Mucosa of descending colon (tissue), 3 donors: ENCODE measurements around the gene SSBP1. TPM values are rescaled to one million over a fixed set of nuclear protein-coding genes. Genes with fewer than 3 reads are reported as not detected.
"Not testable (repeated sequence)": the region's sequence is repeated elsewhere in the genome, so short reads cannot be mapped to it uniquely, and the experiment has no call there.

Source experiments
- ATAC-seq: fragments of 200-7000 bp; cut with Tn5 transposase; one replicate; pipeline ENCODE4 v1.9.1; 2020; ENCODE audit warnings: mild to moderate bottlenecking, moderate library complexity
- DNase-seq, 3 donors: peaks; one replicate each; pipeline ENCODE4 v3.0.0-alpha.2; 2020
- H3K36me3 ChIP-seq: fragments of 200-600 bp; one replicate; pipeline ENCODE4 v1.8.0; 2021; ENCODE audit warnings: low read depth, mild to moderate bottlenecking
- H3K4me1 ChIP-seq: fragments of 200-600 bp; one replicate; pipeline ENCODE4 v1.8.0; 2021; ENCODE audit warnings: low read depth, mild to moderate bottlenecking
- H3K4me3 ChIP-seq: fragments of 200-600 bp; one replicate; pipeline ENCODE4 v1.8.0; 2021; ENCODE audit warnings: mild to moderate bottlenecking
- H3K9me3 ChIP-seq: fragments of 200-600 bp; one replicate; pipeline ENCODE4 v1.8.0; 2021; ENCODE audit warnings: mild to moderate bottlenecking
- CTCF ChIP-seq: fragments of 200-600 bp; IDR thresholded peaks from one replicate; pipeline ENCODE4 v1.8.0; 2022; ENCODE audit warnings: antibody characterized with exemption, mild to moderate bottlenecking
- intact Hi-C, 2 donors: fragments of 100-400 bp; cut with DNase I in 1 of 2; cut with micrococcal nuclease in 1 of 2; formaldehyde crosslinking; loops; one replicate each; pipeline versions ENCODE4 v1.11.0 to v1.11.1; 2022; cut with DNase I, micrococcal nuclease
- total RNA-seq, 3 donors: library from RNA; stranded (reverse); fragmentation: NEBNext Ultra II Directional in 2 of 3; extraction: Animal tissue kit (Norgen Biotek cat#: 25700) in 2 of 3; gene quantifications; one replicate each; pipeline versions ENCODE4 v1.2.1 to v1.2.4, GENCODE V29; 2021 to 2023
- donor health status: DM: no; HTN: no; CAD: no; lungs with moderate emphysema.
- donor health status: DM: no; HTN: no; CAD: no.
- donor health status: DM: no; HTN: yes; CAD: no.

SSBP1 gene
- total RNA-seq, 3 donors from 2014 or later: 67.3 to 96.4 (median 81.6) TPM

GRCh38 chr7:141748396-141748795 lies 10.2 kb downstream of the SSBP1 start:
- TF ChIP-seq CTCF: no peak
- DNase-seq: no peak
- Histone ChIP-seq H3K36me3 (peaks cover 17% of the 10 kb centered on the region), H3K4me1 (no peaks in the 10 kb centered on the region), H3K9me3 (peaks cover 28% of the 10 kb centered on the region), H3K4me3 (no peak overlapping the region)
- no peak for ATAC-seq
- intact Hi-C loops: no loop called here

DNA sequence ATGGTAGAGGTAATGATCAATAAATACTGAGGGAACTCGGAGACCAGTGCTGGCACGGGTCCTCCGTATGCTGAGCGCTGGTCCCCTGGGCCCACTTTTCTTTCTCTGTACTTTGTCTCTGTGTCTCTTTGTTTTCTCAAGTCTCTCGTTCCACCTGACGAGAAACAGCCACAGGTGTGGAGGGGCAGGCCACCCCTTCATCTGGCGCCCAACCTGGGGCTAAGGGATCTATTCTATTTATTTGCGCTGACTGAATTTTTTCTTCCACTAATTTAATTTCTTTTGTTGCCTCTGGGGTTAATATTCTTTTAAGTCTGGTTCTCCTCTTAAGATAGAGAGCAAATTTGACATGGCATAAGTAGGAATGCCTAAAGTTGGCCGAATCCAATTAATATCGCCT lies 13.7 kb downstream of the SSBP1 start:
- H3K4me1 ChIP-seq, intact Hi-C loops, DNase-seq, H3K4me3 ChIP-seq, ATAC-seq: not testable (repeated sequence)
- Histone ChIP-seq H3K9me3 (peaks cover 28% of the 10 kb centered on the region), H3K36me3 (peaks cover 17% of the 10 kb centered on the region)

DNA sequence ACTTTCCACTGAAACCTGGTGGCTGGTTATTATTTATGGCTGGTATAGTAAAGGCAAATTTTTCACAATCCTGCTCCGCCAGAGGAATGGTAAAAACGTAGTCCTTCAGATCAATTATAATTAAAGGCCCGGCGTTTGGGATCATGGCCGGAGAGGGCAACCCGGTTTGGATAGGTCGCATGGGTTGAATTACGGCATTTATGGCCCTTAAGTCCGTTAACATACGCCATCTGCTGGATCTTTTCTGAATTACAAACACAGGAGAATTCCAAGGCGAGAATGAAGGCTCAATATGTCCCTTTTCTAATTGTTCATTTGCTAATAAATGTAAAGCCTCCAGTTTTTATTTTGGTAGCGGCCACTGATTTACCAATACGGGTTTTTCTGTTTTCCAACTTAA lies 14.5 kb downstream of the SSBP1 start:
- Histone ChIP-seq H3K9me3 (peaks cover 28% of the 10 kb centered on the region), H3K4me3 (no peak overlapping the region), H3K4me1 (no peaks in the 10 kb centered on the region), H3K36me3 (peaks cover 17% of the 10 kb centered on the region)
- DNase-seq: no peak
- intact Hi-C loops: no loop called here
- no peak for TF ChIP-seq CTCF
- ATAC-seq: no peak

GRCh38 chr7:141754939-141755338 lies 16.8 kb downstream of the SSBP1 start:
- DNase-seq: no peak
- no peak for TF ChIP-seq CTCF
- no peak for ATAC-seq
- Histone ChIP-seq H3K4me1 (no peaks in the 10 kb centered on the region), H3K4me3 (no peak overlapping the region), H3K36me3 (peaks cover 13% of the 10 kb centered on the region), H3K9me3 (peaks cover 28% of the 10 kb centered on the region)
- intact Hi-C loops: no loop called here

- intact Hi-C loops: no loop called here
- H3K4me3 ChIP-seq: no peak within 1 kb of the TSS
- no peaks in the 10 kb centered on the region for H3K9me3 ChIP-seq
- H3K36me3 ChIP-seq: no peaks in the 10 kb centered on the region
- no peak for TF ChIP-seq CTCF
- no peaks in the 10 kb centered on the region for H3K4me1 ChIP-seq
- DNase-seq (no peak), ATAC-seq (no peak)
Measured at GRCh38 chr7:141763797-141764196, 25.6 kb downstream of the SSBP1 start, which contains the start of gene TAS2R3. TSS of gene TAS2R3 (plus strand) at chr7:141764097. CDS start at chr7:141764159, 62 bp downstream.

DNA sequence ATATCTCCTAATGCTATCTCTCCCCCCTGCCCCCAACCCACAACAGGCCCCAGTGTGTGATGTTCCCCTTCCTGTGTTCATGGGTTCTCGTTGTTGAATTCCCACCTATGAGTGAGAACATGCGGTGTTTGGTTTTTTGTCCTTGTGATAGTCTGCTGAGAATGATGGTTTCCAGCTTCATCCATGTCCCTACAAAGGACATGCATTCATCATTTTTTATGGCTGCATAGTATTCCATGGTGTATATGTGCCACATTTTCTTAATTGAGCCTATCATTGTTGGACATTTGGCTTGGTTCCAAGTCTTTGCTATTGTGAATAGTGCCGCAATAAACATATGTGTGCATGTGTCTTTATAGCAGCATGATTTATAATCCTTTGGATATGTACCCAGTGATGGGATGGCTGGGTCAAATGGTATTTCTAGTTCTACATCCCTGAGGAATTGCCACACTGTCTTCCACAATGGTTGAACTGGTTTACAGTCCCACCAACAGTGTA lies 32.0 kb downstream of the SSBP1 start:
- ATAC-seq, DNase-seq, H3K4me3 ChIP-seq, H3K9me3 ChIP-seq, H3K4me1 ChIP-seq, H3K36me3 ChIP-seq, intact Hi-C loops: not testable (repeated sequence)

DNA sequence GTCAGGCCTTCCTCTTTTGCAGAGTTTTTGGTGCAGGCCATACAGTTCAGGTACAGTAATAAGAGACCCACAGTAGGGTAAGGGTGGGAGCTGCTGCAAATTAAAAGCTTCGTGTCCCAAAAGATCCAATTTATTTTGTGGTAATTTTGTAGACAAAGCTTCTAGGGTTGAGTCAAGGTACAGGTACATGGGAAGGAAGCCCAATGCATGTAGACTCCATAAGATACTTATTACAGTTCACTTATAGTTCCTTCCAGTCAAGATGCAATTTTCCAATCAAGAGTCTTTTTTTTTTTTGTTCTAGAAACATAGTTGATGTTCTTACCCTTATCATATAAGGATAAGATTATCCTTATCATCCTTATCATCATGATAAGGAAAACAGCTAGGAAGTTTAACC lies 38.2 kb downstream of the SSBP1 start, which contains the start of gene TAS2R4:
TSS of gene TAS2R4 (plus strand) at position 301 of the 400 bp plus-strand sequence. CDS start 1,815 bp downstream, outside the sequence.
- no peaks in the 10 kb centered on the region for H3K36me3 ChIP-seq
- no peak for ATAC-seq
- intact Hi-C loops: no loop called here
- no peak within 1 kb of the TSS for H3K4me3 ChIP-seq
- no peaks in the 10 kb centered on the region for H3K4me1 ChIP-seq
- no peak for DNase-seq
- peaks cover 9% of the 10 kb centered on the region for H3K9me3 ChIP-seq
- no peak for TF ChIP-seq CTCF
